GM19452 (cell line): ENCODE data around the gene DNASE1L3.

Experiments
- ATAC-seq: cut with Tn5 transposase; IDR thresholded peaks from one replicate; pipeline ENCODE4 v1.9.1; 2021; ENCODE audit not compliant: unreplicated experiment

Gene DNASE1L3

DNA sequence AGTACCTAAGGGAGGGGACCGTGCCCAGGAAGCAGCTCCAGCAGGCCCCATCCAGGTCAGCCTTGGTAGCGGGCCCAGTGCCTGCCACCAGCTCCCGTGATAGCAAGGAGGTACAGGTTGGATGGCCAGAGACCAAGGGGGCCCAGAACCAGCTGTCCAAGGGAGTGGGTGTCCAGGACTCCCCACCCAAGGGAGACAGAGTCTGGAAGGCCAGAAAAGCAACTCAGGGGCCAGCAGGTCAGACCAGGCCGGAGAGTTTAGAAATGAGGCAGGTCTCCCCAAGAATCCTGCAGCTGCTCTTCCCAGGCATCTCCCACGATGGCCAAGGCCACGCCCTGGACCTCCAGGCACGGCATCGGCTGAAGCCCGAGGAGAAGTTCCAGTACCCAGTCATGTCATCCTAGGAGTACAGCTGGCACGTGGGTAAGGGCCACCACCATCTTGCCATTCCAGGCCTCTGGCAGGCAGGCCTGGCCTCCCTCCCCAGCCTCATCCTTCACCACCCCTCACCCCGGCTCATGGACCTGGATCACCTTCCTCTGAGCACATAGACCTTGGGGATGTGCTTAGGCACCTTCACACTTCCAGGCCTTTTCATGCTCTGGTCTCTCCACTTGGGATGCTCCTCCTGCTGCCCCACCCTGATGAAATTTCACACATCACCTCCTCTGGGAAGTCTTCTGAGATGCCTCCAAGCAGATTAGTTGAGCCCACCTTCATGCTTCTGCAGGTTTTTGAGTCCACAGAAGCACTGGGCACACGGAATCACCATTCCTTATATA, 30.5 kb downstream of the DNASE1L3 start:
- no peak for ATAC-seq

DNA sequence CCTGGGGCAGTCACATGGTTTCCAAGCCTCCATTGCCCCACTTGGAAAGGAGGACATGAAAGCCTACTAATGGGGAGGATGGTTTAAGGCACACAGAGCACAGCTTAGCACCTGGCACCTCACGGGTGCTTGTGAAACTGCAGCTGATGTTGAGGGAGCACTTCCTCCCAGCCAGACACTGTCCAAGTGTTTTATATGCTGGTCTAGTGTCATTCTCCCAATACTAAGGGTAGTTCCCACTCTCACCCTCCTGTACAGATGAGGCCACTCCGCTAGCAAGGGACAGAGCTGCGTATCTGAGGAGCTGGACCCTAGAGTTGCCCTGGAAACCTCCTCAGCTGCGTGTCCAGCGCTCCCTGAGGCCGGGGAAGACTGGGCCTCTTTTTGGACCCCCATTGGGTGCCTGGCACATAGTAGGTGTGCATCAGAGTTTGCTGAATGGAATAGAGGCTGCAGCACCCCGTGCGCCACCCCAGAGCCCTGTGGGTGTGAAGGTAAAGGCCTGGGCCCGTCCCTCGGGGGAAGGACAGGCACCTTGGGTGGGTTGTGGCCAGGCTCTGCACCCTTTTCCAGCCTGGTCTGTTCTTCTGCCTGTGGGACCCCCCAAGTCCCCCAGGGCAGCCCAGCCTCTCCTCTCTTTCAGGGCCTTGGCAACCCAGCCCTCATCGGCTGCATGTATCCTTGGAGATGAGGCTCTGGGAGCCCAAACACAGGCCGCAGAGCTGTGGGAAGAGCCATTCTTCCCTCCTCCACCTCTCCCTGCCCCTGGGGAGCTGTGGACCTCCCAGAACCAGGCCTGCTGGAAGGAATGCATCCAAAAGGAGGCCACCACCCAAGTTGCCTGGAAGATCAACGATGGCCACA, 31.3 kb downstream of the DNASE1L3 start:
- no peak for ATAC-seq

DNA sequence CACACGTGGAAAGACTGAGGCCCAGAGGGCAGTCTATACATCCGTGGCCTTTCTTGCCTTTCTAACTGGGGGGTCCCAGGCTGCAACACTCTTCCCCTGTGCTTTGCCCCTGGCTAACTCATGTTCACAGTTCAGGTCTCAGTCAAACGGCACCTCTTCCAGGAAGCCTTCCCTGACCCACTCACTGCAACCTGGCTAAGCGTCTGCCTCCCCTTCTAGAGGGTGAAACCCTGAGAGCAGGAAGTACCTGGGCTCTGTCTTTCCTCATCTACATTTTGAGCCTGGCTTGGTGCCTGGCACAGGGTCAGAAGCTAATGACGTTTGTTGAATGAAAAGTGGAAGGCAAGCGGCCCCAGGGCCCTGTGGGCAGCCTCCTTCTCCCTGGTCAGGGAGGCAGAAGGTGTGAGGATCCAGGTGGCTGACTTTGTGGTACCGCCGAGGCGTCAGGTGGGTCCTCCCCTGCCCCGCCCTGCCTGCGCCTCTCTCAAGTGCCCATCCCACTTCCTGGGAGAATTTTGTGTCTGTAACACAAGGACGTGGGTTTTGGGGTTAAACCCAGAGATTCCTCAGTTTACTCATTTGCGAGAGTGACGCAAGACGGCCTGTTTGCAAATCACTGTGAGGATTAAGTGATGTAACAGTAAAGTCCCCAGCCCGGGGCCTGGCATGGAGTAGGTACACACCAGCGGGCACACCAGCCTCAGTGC, 32.1 kb downstream of the DNASE1L3 start:
- ATAC-seq, result no peak

DNA sequence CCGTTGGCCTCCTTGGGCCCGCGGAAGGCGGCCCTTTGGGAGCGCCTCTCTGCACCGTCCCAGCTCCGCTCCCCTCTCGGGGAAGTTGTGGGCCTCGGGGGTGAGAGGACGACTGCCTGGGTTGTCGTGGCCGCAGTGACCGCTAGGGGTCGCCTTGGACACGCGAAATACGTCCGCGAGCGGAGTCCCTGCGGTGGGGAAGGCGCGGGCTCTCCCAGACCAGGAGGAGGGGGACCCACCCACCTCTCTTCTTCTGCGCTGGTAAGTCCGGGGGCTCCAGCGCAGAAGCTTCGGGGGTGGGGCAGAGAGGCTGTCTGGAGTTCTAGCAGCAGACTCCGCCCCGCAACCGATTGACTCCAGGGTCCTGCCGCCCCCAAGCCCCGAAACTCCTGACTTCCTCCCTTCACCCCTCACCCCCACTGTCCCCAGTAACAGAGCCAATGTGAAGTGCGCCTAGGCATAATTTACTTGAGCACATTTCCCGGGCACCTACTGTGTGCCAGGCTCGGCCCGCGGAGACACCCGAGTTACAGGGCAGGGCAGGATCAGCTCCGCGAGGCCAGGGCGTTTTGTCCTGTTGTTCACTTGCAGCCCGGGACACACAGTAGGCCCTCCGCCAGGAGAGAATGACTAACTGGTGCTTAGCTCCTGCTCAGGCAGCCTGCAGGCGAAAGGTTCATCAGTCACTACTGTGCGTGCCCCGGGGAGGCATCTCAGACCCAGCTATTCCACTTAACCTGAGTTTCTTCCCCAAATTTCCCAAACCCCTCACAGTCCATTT, 32.8 kb downstream of the DNASE1L3 start:
- ATAC-seq, result peak; percentile 81

DNA sequence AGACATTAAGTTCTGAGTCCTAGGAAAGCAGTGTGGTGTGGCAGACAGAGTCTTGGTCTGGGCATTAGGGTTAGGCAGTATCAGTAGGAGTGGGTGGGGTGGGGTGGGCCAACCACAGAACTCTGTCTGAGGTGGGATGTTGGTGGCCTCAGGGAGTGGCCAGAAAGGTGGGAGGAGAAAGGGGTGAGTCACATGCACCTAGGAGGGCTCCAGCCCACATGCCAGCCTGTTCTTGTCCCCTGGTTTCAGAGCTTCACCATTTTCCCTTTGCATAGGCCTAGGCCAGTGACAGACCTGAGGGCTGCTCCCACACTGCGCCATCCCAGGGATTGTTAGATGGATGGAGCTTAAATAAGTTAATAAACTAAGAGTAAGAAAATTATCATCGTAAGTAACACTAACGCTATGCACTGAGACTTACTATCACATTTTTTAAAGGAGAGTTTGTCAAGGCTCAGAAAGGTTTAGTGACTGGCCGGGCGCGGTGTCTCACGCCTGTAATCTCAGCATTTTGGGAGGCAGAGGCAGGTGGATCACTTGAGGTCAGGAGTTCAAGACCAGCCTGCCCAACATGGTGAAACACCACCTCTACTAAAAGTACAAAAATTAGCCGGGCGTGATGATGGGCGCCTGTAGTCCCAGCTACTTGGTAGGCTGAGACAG, 33.8 kb downstream of the DNASE1L3 start:
- no peak for ATAC-seq

DNA sequence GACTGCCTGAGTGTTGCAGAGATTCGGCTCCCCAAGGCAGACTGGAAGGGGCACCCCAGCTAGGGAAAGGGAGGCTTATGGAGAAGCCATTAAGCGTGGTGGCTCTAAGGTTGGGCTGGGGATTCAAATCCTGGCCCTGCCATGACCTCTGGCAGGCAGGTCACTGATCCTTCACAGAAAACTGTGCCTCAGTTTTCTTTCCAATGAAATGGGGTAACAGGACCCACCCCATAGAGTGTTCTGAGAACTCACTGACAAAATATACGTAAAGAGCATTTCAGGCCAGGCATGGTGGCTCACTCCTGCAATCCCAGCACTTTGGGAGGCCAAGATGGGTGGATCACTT, 34.6 kb downstream of the DNASE1L3 start:
- no peak for ATAC-seq

DNA sequence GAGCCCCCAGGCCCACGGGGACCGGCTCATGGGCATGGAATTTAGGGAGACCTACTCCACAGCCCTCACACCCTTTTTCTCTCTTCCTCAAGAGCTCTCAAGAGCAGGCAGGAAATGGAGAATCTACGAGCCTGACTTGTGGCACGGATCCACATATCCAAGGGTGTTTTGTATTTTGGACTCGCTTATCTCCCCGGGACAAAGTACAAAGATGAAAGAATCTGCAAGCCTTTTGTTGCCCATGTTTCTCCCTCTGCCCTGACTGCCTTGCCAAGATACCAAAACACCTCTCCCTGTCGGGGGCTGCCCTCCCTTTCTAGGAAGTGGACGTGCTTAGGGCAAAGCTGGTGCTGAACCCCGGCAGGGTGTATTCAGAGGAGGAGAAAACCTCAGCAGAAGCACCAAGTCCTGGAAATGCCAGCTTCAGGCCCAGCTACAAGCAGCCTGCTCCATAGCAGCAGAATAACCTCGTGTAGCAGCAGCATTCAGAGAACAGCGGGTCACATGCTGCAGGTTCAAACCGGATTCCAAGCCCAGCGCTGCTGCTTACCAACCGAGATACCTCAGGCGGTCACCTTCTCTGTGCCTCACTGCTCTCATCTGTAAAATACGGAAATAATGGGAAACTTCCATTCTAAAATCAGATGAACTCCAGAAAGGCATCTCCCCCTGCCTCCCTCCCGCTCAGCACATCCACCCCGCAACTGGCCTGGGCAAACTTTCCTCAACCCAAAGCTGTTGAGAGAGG, 35.2 kb downstream of the DNASE1L3 start:
- no peak for ATAC-seq

DNA sequence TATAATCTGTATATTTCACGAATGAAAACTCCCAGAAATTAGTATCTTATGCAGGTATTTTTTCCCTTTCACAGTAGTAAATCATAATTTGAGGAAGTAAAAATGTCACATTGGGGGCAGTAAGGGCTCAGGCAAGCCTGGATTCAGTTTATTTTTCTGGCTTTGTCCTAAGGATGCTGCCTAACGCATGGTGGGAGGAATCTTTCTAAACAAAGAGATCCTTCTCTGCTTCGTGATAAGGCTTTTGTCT, 35.7 kb downstream of the DNASE1L3 start:
- no peak for ATAC-seq

DNA sequence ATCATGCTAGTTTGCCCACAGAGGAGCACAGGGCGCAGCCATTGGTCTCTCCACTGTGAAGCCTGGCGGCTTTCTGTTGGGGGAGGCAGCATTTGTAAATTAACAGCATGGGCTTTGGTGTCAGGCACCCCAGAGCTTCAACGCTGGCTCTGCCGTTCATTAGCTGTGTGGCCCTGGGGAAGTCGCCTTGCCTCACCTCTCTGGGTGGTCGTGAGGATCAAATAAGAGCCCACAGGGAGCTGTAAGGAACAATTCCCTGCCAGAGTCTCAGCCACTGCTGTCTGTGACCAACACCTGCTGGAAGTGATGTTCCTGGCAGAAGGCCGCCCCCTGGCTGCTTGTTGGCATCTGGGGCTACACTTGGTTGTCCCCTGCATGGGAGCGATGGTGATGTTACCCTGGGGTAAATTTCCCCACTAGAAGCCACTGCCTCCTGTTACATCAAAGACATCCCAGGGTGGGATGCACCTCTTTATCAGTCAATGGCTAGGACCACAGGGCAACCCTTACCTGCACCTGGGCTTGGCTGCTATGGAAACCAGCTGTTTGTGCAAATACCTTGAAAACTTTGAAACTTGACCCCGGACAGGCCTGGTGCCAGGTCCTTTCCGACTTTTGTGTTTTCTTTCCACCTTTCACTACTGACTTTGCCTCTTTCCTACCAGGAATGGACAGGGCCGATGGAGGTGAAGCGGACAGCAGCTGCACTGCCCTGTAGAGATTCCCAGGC, 36.9 kb downstream of the DNASE1L3 start:
- no peak for ATAC-seq

DNA sequence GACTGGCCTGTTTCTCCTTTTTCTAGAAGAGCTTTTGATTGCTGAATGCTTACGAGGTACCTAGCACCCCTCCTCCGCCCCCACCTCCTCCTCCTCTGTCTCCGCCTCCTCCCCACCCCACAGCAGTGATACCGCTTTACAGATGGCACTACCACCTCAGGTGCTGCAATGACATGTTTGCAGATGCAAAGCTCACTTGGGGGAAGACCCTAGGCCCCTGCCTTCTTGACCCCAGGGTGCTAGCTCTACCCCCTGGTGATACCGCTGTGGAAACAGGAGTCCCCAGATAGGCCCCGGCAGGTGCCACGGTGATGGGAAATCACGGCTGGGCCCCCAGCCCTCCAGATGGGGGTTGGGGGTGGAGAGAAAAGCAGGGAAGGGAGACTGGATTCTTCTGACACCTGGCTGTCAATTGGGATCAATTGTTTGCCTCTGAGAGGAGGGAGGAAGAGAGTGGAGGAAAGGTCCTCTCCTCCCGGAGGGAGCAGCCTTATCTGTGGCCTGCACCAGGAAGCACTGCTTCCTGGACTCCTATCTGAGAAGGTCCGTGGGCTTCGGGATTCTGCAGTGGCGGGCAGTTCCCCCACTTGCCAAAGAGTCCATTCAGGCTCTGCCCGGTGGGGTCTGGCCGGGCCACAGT, 37.6 kb downstream of the DNASE1L3 start:
- no peak for ATAC-seq

DNA sequence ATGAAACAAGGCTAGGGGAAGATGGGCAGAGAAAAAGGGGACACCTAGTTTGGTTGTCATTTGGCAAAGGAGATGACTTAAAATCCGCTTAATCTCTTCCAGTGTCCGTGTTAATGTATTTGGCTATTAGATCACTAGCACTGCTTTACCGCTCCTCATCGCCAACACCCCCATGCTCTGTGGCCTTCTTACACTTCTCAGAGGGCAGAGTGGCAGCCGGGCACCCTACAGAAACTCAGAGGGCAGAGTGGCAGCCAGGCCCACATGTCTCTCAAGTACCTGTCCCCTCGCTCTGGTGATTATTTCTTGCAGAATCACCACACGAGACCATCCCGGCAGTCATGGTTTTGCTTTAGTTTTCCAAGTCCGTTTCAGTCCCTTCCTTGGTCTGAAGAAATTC, 39.6 kb downstream of the DNASE1L3 start:
- ATAC-seq, result no peak

DNA sequence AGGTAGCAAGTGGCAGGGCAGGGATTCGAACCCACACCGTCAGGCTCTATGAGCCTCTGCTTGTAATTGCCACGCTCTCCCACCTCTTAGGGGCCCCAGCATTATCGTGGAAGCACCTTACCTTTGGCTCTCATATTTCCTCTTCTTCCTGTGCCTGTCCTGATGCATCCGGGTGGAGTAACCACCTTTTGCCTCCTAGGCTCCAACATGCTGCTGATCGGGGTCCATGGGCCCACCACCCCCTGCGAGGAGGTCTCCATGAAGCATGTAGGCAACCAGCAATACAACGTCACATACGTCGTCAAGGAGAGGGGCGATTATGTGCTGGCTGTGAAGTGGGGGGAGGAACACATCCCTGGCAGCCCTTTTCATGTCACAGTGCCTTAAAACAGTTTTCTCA, 40.4 kb downstream of the DNASE1L3 start:
- no peak for ATAC-seq

DNA sequence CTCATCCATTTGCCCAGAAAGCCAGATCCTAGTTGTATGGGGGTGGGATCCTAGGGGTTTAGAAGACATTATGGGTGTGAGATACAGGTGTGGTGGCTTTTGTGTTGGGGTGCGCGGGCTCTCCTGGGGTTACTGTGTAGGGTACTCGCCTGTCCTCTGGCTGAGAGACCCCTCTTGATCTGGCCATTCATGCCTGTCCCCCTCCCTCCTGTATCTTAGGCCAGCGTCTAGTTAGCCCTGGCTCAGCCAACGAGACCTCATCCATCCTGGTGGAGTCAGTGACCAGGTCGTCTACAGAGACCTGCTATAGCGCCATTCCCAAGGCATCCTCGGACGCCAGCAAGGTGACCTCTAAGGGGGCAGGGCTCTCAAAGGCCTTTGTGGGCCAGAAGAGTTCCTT, 41.4 kb downstream of the DNASE1L3 start:
- ATAC-seq, result no peak

DNA sequence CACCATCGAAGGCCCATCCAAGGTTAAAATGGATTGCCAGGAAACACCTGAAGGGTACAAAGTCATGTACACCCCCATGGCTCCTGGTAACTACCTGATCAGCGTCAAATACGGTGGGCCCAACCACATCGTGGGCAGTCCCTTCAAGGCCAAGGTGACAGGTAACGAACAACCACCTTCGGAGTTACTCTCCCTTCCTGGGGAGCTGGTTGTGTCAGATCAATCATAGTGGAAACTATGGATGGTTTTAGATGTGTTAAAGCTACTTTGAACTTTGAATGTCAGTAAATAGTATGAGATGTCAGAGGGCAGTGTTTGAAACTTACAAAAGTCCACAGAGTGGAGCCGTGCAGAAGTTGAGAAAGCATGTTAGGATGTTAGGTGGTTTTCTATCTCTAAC, 42.3 kb downstream of the DNASE1L3 start:
- ATAC-seq, result no peak

DNA sequence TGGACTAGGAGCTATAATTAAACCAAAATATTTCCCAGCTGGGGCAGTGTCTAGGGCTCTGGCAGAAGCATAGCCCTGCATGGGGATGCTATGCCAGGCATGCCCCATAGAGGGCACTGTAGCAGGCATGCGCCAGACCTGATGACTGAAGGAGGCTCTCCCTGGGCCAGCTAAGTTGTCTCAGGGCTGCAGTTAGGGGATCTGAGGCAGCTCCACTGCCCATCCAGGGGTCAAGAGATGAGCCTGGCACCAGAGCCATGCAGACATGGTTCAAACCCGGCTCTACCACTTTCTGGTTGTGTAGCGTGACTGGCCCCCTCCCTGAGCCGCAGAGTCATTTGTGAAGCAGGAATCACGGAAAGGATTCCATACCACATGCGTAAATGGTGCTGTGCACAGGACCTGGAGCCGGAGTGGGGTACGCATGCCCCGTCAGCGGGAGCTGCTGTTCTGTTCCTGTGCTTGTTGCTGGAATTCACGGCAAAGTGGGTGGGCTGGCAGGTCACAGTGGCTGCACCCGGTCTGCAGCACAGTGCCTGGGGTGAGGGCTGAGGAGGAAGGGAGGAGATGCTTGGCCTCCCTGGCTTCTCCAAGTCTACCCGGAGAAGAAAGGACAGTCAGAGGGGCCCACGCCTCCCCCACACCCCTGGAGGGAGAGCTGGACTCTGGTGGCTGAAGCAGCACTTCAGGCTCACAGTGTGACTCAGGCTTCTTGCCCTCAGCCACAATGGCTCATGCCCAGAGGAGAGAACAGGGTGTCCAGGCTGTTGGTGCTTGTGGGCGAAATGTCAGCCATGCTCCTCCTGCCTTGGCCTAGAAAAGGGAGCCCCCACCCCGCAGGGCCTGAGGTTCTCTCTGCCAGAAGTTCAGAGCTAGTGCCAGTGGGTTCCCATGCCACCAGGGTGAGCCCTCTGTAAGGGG, 43.1 kb downstream of the DNASE1L3 start:
- no peak for ATAC-seq

DNA sequence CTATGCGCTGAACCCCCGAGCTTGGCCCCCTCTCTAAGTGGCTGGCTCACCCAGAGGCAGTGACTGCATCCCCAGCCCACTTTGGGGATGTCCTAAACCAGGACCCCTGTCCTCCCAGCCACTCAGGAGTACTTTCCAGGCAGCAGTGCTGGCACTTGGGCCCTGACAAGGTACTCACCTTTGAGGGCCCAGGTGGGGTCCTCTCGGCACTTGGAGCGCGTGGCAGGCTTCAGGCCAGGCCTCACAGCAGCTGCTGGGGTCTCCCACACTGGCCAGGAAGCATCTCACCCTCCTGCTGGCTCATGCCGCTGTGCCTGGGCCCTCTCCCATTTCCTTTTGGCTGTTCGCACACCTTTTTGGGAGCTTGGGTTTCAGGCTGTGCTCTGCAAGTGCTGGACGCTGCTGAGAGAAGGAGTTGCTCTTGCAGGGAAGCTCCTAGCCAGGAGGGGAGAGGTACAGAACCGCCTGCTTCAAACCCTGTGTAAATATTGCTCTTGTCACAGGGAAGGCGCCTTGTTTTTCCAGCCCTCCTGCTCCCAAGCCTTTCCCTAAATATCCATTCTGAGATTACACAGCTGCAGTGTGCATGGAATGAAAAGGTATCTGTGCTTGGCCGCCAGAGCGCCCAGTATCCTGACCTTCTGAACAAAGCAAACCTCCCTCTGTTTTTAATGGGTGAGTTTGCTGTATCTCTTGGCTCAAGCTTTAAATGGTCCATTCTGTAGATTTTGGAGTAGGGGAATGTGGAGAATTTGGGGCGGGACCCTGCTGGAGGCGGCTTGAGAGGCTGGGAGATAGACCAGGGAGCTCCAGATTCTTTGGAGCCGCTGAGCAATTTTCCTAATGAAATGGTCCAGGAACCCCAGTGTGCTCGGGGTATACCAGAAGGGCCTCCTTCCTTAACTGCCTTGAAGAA, 45.6 kb downstream of the DNASE1L3 start:
- ATAC-seq, result no peak
